Measurements from ENCODE around the gene EFNA3. TPM values are rescaled to one million over a fixed set of nuclear protein-coding genes. Genes with fewer than 3 reads are reported as not detected.
A peak's percentile ranks its signal among the peaks of the same experiment; 100 is the strongest.

Gene EFNA3
- total RNA-seq, 4 donors from 2014 or later, result 3.4 to 7.9 (median 7.2) TPM

DNA sequence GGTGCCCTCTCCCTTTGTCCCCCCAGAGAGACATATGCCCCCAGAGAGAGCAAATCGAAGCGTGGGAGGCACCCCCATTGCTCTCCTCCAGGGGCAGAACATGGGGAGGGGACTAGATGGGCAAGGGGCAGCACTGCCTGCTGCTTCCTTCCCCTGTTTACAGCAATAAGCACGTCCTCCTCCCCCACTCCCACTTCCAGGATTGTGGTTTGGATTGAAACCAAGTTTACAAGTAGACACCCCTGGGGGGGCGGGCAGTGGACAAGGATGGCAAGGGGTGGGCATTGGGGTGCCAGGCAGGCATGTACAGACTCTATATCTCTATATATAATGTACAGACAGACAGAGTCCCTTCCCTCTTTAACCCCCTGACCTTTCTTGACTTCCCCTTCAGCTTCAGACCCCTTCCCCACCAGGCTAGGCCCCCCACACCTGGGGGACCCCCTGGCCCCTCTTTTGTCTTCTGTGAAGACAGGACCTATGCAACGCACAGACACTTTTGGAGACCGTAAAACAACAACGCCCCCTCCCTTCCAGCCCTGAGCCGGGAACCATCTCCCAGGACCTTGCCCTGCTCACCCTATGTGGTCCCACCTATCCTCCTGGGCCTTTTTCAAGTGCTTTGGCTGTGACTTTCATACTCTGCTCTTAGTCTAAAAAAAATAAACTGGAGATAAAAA is 8.4 kb downstream of the EFNA3 start:
- no peak overlapping the region for H3K4me3 ChIP-seq
- peaks cover 22% of the 10 kb centered on the region for H3K27me3 ChIP-seq
- in situ Hi-C loops (cut with MboI; ENCODE audit: low pct_ligation_motif_present in 1 of 4, low pct_unique_long_range_greater_than_20kb in 1 of 4, low sequenced_read_pairs in 3 of 4), result no loop called here
- no peaks in the 10 kb centered on the region for H3K9me3 ChIP-seq
- 75 to 89% methylated on average over 4 to 8 of the region's 8 CpGs for WGBS, 2 donors (ENCODE audit: low coverage in 1 of 2)
- no peaks in the 10 kb centered on the region for H3K36me3 ChIP-seq
- DNase-seq, result no peak
- peaks cover 31 to 47% (median 42%) of the 10 kb centered on the region in 4 donors for H3K4me1 ChIP-seq
- TF ChIP-seq EP300 (IDR thresholded peaks at IDR 0.05; ENCODE audit: low read depth) (no peak), POLR2A (IDR thresholded peaks at IDR 0.05) (no peak), POLR2AphosphoS5 (IDR thresholded peaks at IDR 0.05) (no peak)
- TF ChIP-seq, protein P1, sequence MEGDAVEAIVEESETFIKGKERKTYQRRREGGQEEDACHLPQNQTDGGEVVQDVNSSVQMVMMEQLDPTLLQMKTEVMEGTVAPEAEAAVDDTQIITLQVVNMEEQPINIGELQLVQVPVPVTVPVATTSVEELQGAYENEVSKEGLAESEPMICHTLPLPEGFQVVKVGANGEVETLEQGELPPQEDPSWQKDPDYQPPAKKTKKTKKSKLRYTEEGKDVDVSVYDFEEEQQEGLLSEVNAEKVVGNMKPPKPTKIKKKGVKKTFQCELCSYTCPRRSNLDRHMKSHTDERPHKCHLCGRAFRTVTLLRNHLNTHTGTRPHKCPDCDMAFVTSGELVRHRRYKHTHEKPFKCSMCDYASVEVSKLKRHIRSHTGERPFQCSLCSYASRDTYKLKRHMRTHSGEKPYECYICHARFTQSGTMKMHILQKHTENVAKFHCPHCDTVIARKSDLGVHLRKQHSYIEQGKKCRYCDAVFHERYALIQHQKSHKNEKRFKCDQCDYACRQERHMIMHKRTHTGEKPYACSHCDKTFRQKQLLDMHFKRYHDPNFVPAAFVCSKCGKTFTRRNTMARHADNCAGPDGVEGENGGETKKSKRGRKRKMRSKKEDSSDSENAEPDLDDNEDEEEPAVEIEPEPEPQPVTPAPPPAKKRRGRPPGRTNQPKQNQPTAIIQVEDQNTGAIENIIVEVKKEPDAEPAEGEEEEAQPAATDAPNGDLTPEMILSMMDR (IDR thresholded peaks at IDR 0.05), result no peak
- no peak overlapping the region for H3K27ac ChIP-seq
- intact Hi-C loops (cut with DNase I; ENCODE audit: low total_unique reads), result loop anchor here (10.0 kb wide), 1 partner anchor 602 kb away; no protein-coding TSS in a partner anchor

DNA sequence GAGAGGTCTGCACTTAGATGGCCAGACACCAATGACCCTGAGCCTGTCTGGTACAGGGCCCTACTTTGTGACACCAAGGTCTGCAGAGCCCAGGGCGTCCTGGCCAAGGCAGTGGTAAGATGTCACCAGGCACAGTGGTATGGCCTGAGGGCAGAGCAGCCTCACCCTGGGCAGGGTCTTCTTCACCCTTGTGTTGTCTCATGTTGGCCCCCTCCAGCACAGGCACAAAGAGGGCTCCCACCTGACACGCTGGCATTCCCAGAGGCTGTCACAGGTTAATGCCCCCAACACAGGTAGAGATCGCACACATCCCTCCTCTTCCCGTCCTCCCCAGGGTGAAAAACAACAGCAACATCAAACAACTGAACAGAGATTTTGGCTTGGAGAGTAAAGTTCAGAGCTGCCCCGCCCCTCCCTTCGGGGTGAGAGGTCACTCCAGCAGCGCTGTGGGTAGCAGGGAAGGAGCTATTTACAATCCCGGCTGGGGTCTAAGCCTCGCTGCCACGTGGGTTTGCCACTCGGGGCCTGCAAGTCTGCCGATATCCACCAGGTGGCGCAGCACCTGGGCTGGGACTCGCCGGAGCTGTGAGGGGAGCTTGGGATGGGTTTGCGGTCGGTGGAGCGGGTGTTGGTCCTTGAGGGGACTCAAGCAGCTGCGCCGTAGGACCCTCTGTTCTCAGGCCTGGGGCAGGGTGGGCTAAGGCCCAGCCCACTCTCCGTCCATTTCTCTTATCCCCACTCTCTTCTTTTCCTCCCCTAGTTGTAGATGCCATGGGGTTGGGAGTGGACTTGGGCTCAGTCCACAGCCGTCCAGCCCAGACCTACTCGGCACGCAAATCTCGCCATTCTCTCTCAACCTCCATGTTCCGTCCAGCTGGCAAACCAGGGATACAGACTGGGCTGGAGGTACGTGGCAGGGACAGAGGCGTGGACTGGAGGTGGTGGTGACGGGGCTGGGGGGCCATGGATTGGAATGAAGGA is 12.7 kb downstream of the EFNA3 start:
- H3K27me3 ChIP-seq, result no peaks in the 10 kb centered on the region
- 19 to 20% methylated on average over 1 to 27 of the region's 29 CpGs for WGBS, 2 donors (ENCODE audit: low coverage in 1 of 2)
- no peak overlapping the region for H3K27ac ChIP-seq
- no peaks in the 10 kb centered on the region for H3K36me3 ChIP-seq
- no peak overlapping the region for H3K4me3 ChIP-seq
- in situ Hi-C loops (cut with MboI; ENCODE audit: low pct_ligation_motif_present in 1 of 4, low pct_unique_long_range_greater_than_20kb in 1 of 4, low sequenced_read_pairs in 3 of 4) (loop anchor here (5.0 to 10.0 kb wide), 2 partner anchors 73 to 76 kb away; no protein-coding TSS in a partner anchor), intact Hi-C loops (cut with DNase I; ENCODE audit: low total_unique reads) (loop anchor here (5.0 kb wide), 1 partner anchor 36 kb away; the partner anchor contains the start of gene EFNA1)
- H3K9me3 ChIP-seq, result no peaks in the 10 kb centered on the region
- peak; percentile 84 for DNase-seq
- no peak for TF ChIP-seq EP300 (IDR thresholded peaks at IDR 0.05; ENCODE audit: low read depth)
- no peak for TF ChIP-seq POLR2AphosphoS5 (IDR thresholded peaks at IDR 0.05)
- no peak for TF ChIP-seq POLR2A (IDR thresholded peaks at IDR 0.05)
- TF ChIP-seq, protein P1 (IDR thresholded peaks at IDR 0.05), result peak; percentile 97 to 99 (median 99)
- peaks cover 12 to 28% (median 20%) of the 10 kb centered on the region in 4 donors for H3K4me1 ChIP-seq

DNA sequence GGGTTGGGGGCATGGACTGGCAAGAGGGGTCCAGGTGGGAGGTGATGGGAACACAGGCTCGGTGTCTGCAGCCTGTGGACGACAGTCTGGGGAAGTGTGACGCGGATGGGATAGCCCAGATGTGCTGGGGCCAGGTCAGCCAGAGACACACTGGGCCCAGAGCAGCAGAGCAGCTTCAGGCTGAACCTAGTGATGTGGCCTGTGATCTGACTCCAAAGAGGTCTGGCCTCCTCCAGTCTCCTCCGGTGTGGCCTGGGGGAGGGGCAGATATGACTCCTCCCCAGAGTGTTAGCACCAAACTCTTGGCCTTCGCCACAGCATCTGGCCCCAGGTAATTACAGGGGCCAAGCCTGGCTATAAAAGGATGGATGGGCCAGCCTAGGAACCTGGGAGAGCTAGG is 13.5 kb downstream of the EFNA3 start:
- H3K36me3 ChIP-seq, result no peaks in the 10 kb centered on the region
- no peaks in the 10 kb centered on the region for H3K27me3 ChIP-seq
- H3K27ac ChIP-seq, result no peak overlapping the region
- DNase-seq, result no peak
- peaks cover 12 to 26% (median 19%) of the 10 kb centered on the region in 4 donors for H3K4me1 ChIP-seq
- TF ChIP-seq, protein P1 (IDR thresholded peaks at IDR 0.05), result no peak
- TF ChIP-seq POLR2AphosphoS5 (IDR thresholded peaks at IDR 0.05) (no peak), POLR2A (IDR thresholded peaks at IDR 0.05) (no peak)
- intact Hi-C loops (cut with DNase I; ENCODE audit: low total_unique reads), result loop anchor here (5.0 kb wide), 1 partner anchor 35 kb away; the partner anchor contains the start of gene EFNA1
- 69% methylated on average over 6 of the region's 6 CpGs; no CpG with 5 or more reads in 1 of the 2 donors for WGBS, 2 donors (ENCODE audit: low coverage in 1 of 2)
- no peak overlapping the region for H3K4me3 ChIP-seq
- no peaks in the 10 kb centered on the region for H3K9me3 ChIP-seq
- in situ Hi-C loops (cut with MboI; ENCODE audit: low pct_ligation_motif_present in 1 of 4, low pct_unique_long_range_greater_than_20kb in 1 of 4, low sequenced_read_pairs in 3 of 4), result loop anchor here (5.0 to 10.0 kb wide), 2 partner anchors 73 to 75 kb away; no protein-coding TSS in a partner anchor

DNA sequence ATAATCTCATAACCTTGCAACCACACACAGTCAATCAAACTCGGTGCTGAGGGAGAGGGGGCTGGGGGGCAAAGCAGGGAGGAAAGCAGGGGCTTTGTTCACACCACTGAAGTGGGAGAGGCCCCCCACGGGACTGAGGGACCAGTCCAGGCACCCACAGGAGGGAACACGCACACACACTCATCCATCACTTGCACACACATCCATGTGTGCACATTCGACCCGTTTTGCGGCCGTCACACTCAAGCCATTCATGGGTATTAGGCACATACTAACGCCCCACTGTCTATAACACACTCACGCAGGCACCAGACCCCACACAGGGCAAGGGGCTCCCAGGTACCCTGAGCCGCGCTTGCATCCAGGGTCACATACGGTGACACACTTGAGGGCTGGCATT is 14.0 kb downstream of the EFNA3 start:
- TF ChIP-seq POLR2A (IDR thresholded peaks at IDR 0.05), result no peak
- Histone ChIP-seq H3K27me3 (no peaks in the 10 kb centered on the region), H3K36me3 (no peaks in the 10 kb centered on the region), H3K27ac (no peak overlapping the region), H3K9me3 (no peaks in the 10 kb centered on the region), H3K4me3 (no peak overlapping the region), H3K4me1 (peaks cover 12 to 26% (median 19%) of the 10 kb centered on the region in 4 donors)
- intact Hi-C loops (cut with DNase I; ENCODE audit: low total_unique reads), result loop anchor here (5.0 kb wide), 1 partner anchor 35 kb away; the partner anchor contains the start of gene EFNA1
- 83% methylated on average over 12 of the region's 12 CpGs; no CpG with 5 or more reads in 1 of the 2 donors for WGBS, 2 donors (ENCODE audit: low coverage in 1 of 2)
- in situ Hi-C loops (cut with MboI; ENCODE audit: low pct_ligation_motif_present in 1 of 4, low pct_unique_long_range_greater_than_20kb in 1 of 4, low sequenced_read_pairs in 3 of 4), result loop anchor here (5.0 to 10.0 kb wide), 2 partner anchors 72 to 75 kb away; no protein-coding TSS in a partner anchor
- DNase-seq, result no peak
